Stimulated activated CD4-positive, alpha-beta T cell treated with anti-CD3 and anti-CD28 coated beads, Interleukin-12 subunit alpha, Interleukin-12 subunit beta, amount 100 ng/mL, for 48 hours (primary cell): ENCODE results near the gene KAZN.

Experiments
- DNase-seq, 3 donors: peaks; one replicate each; pipeline ENCODE4 v3.0.0-alpha.2; 2020; ENCODE audit warnings: low read depth in 2 of 3, low spot score in 1 of 3

Gene KAZN

GRCh38 chr1:14875524-14876509, 277.3 kb downstream of the KAZN start:
- DNase-seq, result no peak

GRCh38 chr1:14876747-14877146, 278.3 kb downstream of the KAZN start:
- DNase-seq, result no peak

- DNase-seq, result no peak
These were observed 278.7 kb downstream of the KAZN start for GRCh38 chr1:14877224-14877623.

GRCh38 chr1:14878124-14878523, 279.6 kb downstream of the KAZN start:
- DNase-seq, result no peak

- DNase-seq, result no peak
These were observed 280.5 kb downstream of the KAZN start for GRCh38 chr1:14878951-14879350.

- no peak for DNase-seq
These were observed 282.2 kb downstream of the KAZN start for GRCh38 chr1:14880456-14881316.

- no peak for DNase-seq
These were observed 283.5 kb downstream of the KAZN start for GRCh38 chr1:14881775-14882672.

- no peak for DNase-seq
These were observed 286.2 kb downstream of the KAZN start for GRCh38 chr1:14884614-14885175.

GRCh38 chr1:14887044-14887566, 288.6 kb downstream of the KAZN start:
- DNase-seq, result no peak

GRCh38 chr1:14887764-14888350, 289.4 kb downstream of the KAZN start:
- no peak for DNase-seq

- DNase-seq, result no peak
These were observed 289.9 kb downstream of the KAZN start for GRCh38 chr1:14888374-14888773.

GRCh38 chr1:14889825-14890440, 291.4 kb downstream of the KAZN start:
- no peak for DNase-seq

- no peak for DNase-seq
These were observed 293.5 kb downstream of the KAZN start for GRCh38 chr1:14891991-14892390.

GRCh38 chr1:14894811-14895560, 296.5 kb downstream of the KAZN start:
- no peak for DNase-seq

- no peak for DNase-seq
These were observed 297.2 kb downstream of the KAZN start for GRCh38 chr1:14895727-14896126.

- DNase-seq, result no peak
These were observed 298.0 kb downstream of the KAZN start for GRCh38 chr1:14896381-14897079.

- no peak for DNase-seq
These were observed 298.6 kb downstream of the KAZN start for GRCh38 chr1:14897080-14897449.

GRCh38 chr1:14897547-14897946, 299.1 kb downstream of the KAZN start:
- no peak for DNase-seq
